ENCODE measurements around the gene SH2D2A. TPM values are rescaled to one million over a fixed set of nuclear protein-coding genes. Genes with fewer than 3 reads are reported as not detected.

Gene SH2D2A
- polyA plus RNA-seq, 1 experiment: 0.09 TPM

DNA sequence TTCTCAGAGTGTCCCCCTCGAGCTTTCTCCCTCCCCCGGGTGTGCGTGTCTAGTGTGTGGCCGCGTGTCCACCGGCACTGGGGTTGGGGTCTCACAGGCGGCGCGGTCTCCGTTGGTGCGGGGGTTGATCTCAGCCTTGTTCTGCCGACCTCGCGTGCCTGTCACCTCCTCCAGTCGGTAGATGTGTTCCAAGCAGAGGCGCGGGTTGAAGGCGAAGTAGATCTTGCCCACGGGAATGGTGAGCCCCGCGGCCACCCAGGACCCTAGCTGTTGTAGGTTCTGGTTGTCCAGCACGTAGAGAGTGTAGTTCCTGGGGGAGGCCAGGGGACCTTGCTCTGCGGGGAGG is 32.5 kb upstream of the SH2D2A start:
- Histone ChIP-seq H3K27me3 (ENCODE audit: control insufficient read depth, insufficient read depth, low read length) (peaks cover 79% of the 10 kb centered on the region), H3K9me3 (ENCODE audit: control insufficient read depth, insufficient read depth, low read length) (peaks cover 9% of the 10 kb centered on the region; the same call in 1 of the 2 replicates), H3K4me3 (ENCODE audit: low read depth, low read length) (no peak overlapping the region), H3K27ac (ENCODE audit: low read depth, low read length) (no peak overlapping the region)
- ChIA-PET POLR2A (interaction anchor here (0.6 kb wide), 1 partner anchor 71 kb away, joined by 3 read pairs; no protein-coding TSS in a partner anchor), CTCF (interaction anchor here (0.9 to 3.3 kb wide), 3 partner anchors 10 to 27 kb away, joined by 4 to 27 read pairs (median 6); partner anchors contain the start of gene INSRR)
- DNase-seq (ENCODE audit: low read depth, low spot score): no peak
- TF ChIP-seq, protein P1, sequence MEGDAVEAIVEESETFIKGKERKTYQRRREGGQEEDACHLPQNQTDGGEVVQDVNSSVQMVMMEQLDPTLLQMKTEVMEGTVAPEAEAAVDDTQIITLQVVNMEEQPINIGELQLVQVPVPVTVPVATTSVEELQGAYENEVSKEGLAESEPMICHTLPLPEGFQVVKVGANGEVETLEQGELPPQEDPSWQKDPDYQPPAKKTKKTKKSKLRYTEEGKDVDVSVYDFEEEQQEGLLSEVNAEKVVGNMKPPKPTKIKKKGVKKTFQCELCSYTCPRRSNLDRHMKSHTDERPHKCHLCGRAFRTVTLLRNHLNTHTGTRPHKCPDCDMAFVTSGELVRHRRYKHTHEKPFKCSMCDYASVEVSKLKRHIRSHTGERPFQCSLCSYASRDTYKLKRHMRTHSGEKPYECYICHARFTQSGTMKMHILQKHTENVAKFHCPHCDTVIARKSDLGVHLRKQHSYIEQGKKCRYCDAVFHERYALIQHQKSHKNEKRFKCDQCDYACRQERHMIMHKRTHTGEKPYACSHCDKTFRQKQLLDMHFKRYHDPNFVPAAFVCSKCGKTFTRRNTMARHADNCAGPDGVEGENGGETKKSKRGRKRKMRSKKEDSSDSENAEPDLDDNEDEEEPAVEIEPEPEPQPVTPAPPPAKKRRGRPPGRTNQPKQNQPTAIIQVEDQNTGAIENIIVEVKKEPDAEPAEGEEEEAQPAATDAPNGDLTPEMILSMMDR (IDR thresholded peaks at IDR 0.05; ENCODE audit: low read depth, low read length): no peak

- CTCF ChIA-PET: interaction anchor here (0.9 to 3.3 kb wide), 5 partner anchors 8 to 36 kb away, joined by 3 to 27 read pairs (median 5); partner anchors contain the start of gene INSRR
- DNase-seq (ENCODE audit: low read depth, low spot score): no peak
- TF ChIP-seq, protein P1 (IDR thresholded peaks at IDR 0.05; ENCODE audit: low read depth, low read length): no peak
- Histone ChIP-seq H3K27ac (ENCODE audit: low read depth, low read length) (no peak overlapping the region), H3K9me3 (ENCODE audit: control insufficient read depth, insufficient read depth, low read length) (peaks cover 4% of the 10 kb centered on the region; the same call in 1 of the 2 replicates), H3K27me3 (ENCODE audit: control insufficient read depth, insufficient read depth, low read length) (peaks cover 79% of the 10 kb centered on the region), H3K4me3 (ENCODE audit: low read depth, low read length) (no peak overlapping the region)
- POLR2A ChIA-PET: interaction anchor here (0.6 kb wide), 1 partner anchor 70 kb away, joined by 3 read pairs; no protein-coding TSS in a partner anchor
Measured at GRCh38 chr1:156848461-156849150, 32.0 kb upstream of the SH2D2A start.

DNA sequence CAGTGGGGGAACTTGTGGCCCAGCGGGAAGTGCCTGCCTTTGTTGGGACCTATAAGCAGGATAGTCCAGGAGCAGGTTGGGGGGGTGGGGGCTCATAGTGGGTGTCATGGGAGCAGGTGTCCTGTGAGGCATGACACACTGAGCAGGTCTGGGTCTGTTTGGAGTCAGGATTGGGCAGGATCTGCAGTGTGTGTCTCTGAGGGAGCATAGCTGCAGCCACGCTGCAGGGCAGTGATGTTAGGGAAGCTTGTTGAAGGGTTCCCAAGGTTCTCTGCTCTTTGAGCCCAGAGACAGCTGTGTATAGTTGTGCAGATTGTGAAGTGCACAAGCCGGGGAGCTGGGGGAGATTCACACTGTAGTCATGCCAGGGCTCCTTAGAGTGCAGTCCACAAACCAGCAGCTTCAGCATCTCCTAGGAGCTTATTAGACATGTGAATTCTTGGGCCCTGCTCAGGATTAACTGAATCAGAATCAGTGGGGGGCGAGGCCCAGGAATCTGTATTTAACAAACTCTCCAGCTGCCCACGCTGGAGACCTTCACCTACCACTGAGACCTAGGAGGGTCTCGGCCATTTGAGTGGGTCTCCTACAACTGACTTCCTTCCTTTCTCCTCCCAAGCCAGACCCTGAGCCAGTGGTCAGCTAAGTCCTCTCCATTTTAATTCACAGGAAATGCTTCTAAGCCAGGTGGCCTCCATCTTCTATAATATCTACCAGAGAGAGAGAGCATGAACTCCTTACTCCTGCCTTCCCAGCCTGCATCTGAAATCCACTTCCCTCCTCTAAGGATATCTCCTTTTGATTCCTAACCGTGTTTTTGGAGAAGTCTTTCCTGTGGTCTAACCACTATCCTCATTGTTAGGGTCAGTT is 31.2 kb upstream of the SH2D2A start:
- no peak for DNase-seq (ENCODE audit: low read depth, low spot score)
- TF ChIP-seq, protein P1 (IDR thresholded peaks at IDR 0.05; ENCODE audit: low read depth, low read length): no peak
- no peak overlapping the region for H3K4me3 ChIP-seq (ENCODE audit: low read depth, low read length)
- CTCF ChIA-PET: interaction anchor here (1.2 to 3.3 kb wide), 4 partner anchors 8 to 36 kb away, joined by 3 to 27 read pairs (median 6); partner anchors contain the start of gene INSRR
- H3K9me3 ChIP-seq (ENCODE audit: control insufficient read depth, insufficient read depth, low read length): peaks cover 3% of the 10 kb centered on the region; the same call in 1 of the 2 replicates
- H3K27ac ChIP-seq (ENCODE audit: low read depth, low read length): no peak overlapping the region
- POLR2A ChIA-PET: no interaction called here
- peaks cover 83% of the 10 kb centered on the region for H3K27me3 ChIP-seq (ENCODE audit: control insufficient read depth, insufficient read depth, low read length)

DNA sequence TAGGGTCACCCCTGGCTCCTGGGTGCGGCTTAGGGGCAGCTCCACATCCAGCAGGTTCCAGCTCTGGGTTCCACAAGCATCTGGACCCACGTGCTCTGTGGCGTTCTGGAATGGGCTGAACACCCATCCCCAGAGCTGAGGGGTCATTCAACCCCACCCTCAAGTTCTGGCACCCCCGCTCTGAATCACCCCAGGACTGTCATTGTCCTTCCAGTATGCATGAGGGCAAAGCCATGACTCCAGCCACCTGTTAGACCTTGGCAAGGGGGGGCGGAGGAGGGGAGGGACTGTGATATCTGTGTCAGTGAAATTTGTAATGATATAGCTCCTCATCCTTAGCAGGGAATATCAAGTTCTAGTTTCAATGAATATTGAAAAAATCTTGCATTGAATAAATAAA is 30.0 kb upstream of the SH2D2A start:
- TF ChIP-seq, protein P1 (IDR thresholded peaks at IDR 0.05; ENCODE audit: low read depth, low read length): no peak
- no peak for DNase-seq (ENCODE audit: low read depth, low spot score)
- Histone ChIP-seq H3K4me3 (ENCODE audit: low read depth, low read length) (no peak overlapping the region), H3K27ac (ENCODE audit: low read depth, low read length) (no peak overlapping the region), H3K9me3 (ENCODE audit: control insufficient read depth, insufficient read depth, low read length) (peaks cover 3% of the 10 kb centered on the region; the same call in 1 of the 2 replicates), H3K27me3 (ENCODE audit: control insufficient read depth, insufficient read depth, low read length) (peaks cover 88% of the 10 kb centered on the region)
- ChIA-PET POLR2A (no interaction called here), CTCF (no interaction called here)

All from AG04450 (cell line).